ENCODE measurements around the gene SLC5A2.
A peak's percentile ranks its signal among the peaks of the same experiment; 100 is the strongest.
"Not testable (repeated sequence)": the region's sequence is repeated elsewhere in the genome, so short reads cannot be mapped to it uniquely, and the experiment has no call there.

Gene SLC5A2

DNA sequence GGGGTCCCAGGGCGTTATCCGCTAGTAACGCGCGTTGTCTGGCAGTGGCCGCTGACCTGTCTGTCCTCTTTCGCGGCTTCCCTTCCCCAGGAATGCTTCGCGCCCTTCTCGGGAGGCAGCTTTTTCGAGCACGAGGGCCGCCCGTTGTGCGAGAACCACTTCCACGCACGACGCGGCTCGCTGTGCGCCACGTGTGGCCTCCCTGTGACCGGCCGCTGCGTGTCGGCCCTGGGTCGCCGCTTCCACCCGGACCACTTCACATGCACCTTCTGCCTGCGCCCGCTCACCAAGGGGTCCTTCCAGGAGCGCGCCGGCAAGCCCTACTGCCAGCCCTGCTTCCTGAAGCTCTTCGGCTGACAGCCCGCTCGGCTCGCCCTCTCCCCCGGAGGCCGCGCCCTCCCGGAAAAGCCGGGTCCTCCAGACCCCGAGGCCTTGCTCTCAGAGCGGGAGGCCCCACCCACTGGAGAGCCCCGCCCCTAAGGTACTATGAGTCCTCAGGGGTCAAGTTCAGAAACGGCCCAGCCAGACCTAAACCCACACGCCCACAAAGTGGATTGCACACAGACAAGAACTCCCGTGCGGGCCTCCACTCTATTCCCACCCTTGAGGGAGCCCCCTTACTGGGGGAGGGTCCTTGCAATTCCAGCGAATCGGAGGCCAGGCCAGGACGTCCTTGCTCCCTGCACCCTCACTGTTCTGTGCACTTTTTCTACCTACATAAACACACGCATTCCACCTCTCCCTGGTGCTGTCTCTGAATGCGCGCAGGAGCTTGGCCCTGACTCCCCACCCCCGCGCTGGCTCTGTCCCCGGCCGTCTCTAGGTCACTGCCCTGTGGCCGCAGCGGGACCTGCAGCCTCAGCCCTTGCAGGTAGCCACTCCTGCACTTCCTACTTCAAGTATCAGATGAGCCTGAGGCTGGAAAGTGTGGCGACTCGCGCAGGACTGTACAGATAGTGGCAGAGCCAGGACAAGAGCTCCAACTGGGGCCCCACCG is 5.4 kb upstream of the SLC5A2 start:
- DNase-seq = no peak

DNA sequence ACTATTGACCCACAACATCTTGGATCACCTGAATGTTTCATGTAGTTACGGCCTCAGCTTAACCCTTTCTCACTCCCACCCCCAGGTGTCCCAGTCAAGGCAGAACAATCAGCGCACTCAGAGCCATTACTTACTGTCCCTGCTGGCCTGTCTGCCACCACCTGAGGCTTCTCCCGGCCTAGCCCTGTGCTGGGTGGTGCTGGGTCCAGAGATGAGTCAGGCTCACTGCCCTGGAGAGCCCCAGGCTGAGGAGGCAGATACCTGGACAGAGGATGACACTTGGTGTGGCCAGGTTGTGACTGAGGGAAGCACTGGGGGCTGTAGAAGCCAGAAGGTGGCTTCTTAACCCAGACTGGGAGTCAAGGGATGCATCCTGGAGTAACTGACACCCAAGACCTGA is 4.0 kb upstream of the SLC5A2 start:
- DNase-seq = no peak

DNA sequence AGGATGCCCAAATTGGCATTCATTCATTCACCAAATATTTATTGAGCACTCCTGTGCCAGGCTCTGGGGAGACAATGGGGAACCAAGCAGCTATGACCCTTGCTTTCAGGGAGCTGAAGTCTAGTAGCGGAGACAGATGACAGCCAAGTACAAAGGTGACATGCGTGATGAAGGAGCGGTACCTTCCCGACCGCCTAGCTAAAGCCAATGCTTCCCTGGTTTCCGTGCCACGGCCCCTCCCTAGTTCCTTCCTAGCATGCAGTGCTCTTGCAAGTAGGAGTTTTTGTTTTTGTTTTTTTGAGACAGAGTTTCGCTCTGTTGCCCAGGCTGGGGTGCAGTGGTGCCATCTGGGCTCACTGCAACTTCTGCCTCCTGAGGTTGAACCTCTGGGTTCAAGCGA is 3.2 kb upstream of the SLC5A2 start:
- no peak for DNase-seq

DNA sequence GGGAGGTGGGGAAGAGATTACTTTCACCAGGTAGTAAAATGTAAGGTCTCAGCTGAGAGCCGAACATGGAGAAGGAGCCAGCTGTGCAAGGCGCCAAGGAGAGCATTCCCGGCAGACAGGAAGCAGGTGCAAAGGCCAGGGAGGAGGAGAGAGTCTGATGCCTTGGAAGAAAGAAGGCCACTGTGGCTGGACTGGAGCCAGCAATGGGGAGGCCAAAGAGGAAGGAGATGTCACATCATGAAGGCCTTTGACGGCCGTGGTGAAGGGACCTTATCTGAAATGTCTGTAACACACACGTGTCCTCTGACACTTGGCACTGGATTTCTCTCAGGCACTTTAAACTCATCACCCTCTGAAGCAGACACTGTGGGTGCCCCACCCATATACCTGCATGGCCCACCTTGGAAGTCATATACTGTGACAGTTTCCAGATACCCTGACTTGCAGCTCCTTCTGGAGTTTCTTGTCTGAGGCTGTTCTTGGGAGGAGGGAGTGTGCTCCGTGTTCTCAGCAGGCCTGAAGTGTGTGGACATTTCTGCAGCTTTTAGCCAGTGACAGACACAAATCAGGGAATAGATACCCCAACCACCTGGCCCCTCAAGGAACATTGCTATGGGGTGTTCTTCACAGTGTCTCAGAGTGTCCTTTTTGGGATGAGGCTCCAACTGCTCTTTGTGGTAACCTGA is 1.9 kb upstream of the SLC5A2 start:
- peak; percentile 40 for DNase-seq

DNA sequence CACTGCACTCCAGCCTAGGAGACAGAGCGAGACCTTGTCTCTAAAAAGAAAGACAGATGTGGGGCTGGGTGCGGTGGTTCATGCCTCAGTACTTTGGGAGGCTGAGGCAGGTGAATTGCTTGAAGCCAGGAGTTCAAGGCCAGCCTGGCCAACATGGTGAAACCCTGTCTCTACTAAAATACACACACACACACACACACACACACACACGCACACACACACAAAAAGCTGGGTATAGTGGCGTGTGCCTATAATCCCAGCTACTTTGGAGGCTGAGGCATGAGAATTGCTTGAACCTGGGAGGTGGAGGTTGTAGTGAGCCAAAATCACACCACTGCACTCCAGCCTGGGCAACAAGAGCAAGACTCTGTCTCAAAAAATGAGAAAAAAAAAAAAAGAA is 1.1 kb downstream of the SLC5A2 start:
- not testable (repeated sequence) for DNase-seq

DNA sequence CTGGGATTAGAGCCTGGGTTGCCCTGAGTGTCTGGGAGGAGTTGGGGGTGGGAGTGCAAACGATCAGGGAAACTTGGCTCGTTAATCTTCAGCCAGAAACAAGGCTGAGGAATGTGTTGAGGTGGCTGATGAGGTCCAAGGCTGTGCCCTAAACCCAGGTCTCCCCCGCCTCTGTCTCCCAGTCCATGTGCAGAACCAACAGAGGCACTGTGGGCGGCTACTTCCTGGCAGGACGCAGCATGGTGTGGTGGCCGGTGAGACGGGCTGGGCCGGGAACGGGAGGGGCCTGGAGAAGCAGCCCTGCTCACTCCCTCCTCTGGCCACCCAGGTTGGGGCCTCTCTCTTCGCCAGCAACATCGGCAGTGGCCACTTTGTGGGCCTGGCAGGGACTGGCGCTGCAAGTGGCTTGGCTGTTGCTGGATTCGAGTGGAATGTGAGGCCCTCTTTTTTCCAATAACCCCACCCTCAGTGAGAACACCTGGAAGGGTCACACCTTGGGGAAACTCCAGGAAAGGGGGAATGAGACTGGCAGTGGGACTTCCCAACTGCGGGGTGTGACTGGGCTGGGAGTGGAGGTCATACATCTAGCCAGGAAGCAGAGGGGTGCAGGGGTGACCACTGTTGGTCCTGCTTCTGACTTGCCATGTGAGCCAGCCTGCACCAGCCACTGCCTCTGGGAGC is 1.7 kb downstream of the SLC5A2 start:
- peak; percentile 45 for DNase-seq

DNA sequence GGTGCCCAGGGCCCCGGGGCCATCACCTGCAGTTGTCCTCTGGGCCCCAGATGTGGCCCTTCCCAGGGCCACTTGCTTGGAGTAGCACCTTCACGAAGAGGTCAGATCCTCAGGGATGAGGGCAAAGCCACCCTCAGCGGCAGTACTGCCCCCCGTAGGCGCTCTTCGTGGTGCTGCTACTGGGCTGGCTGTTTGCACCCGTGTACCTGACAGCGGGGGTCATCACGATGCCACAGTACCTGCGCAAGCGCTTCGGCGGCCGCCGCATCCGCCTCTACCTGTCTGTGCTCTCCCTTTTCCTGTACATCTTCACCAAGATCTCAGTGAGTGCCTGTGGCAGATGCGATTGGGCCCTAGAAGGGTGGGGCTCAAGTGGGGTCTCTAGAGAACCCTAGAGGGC is 2.6 kb downstream of the SLC5A2 start:
- peak; percentile 20 for DNase-seq

DNA sequence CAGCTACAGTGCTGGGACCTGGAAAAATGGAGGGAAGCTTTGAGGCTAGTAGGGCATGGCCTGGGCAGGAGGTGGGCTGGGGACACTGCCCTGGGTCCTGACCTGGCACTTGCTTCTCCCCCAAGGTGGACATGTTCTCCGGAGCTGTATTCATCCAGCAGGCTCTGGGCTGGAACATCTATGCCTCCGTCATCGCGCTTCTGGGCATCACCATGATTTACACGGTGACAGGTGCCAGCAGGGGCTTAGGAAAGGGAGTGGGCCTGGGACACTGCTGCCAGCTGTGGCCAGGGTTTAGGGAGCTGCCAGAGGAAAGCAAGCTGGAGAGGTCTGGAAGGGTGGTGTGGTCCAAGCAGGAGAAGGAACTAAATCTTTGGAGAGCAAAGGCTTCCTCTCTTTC is 3.1 kb downstream of the SLC5A2 start:
- DNase-seq = peak; percentile 70

DNA sequence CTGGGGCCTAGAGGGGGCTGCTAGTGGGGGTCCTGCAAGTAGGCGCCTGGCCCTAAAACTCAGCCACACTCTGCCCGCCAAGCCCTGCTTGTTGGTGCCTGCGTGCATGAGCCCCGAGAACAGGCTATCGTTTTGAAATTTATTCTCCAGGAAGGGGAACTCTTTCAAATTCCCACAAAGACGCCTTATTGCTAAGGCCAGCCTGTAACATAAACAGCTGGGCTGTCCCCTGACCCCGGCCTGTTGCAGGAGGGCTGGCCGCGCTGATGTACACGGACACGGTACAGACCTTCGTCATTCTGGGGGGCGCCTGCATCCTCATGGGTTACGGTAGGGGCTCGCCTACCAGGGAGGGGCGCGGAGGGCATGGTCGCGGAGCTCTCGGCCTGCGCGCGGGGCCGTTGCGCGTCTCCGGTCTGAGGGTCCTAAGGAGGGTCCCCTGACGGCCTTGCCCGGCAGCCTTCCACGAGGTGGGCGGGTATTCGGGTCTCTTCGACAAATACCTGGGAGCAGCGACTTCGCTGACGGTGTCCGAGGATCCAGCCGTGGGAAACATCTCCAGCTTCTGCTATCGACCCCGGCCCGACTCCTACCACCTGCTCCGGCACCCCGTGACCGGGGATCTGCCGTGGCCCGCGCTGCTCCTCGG is 4.3 kb downstream of the SLC5A2 start:
- DNase-seq = peak; percentile 32

DNA sequence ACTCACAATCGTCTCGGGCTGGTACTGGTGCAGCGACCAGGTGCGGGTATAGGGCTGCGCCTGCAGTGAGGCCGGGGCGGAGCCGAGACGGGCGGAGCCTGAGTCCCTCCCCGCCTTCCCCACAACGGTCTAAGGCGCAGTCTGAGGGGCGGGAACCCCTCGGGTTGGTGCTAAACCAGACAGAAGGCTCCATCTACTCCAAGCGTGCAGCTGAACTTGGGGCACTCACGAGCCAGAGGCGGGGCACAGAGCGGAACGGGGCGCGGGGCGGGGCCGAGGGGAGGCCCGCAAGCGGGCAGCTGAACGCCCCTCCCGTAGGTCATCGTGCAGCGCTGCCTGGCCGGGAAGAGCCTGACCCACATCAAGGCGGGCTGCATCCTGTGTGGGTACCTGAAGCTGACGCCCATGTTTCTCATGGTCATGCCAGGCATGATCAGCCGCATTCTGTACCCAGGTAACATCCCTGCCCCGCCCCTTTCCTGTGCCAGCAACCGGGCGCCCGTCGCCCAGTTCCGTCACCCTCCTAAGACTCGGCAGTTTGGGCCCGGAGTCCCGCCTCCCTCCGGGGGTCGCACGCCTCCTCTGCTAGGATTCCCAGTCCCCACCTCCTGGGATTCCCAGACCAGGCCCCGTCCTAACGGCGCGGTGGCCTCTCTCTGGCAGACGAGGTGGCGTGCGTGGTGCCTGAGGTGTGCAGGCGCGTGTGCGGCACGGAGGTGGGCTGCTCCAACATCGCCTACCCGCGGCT is 5.0 kb downstream of the SLC5A2 start:
- peak; percentile 67 for DNase-seq

DNA sequence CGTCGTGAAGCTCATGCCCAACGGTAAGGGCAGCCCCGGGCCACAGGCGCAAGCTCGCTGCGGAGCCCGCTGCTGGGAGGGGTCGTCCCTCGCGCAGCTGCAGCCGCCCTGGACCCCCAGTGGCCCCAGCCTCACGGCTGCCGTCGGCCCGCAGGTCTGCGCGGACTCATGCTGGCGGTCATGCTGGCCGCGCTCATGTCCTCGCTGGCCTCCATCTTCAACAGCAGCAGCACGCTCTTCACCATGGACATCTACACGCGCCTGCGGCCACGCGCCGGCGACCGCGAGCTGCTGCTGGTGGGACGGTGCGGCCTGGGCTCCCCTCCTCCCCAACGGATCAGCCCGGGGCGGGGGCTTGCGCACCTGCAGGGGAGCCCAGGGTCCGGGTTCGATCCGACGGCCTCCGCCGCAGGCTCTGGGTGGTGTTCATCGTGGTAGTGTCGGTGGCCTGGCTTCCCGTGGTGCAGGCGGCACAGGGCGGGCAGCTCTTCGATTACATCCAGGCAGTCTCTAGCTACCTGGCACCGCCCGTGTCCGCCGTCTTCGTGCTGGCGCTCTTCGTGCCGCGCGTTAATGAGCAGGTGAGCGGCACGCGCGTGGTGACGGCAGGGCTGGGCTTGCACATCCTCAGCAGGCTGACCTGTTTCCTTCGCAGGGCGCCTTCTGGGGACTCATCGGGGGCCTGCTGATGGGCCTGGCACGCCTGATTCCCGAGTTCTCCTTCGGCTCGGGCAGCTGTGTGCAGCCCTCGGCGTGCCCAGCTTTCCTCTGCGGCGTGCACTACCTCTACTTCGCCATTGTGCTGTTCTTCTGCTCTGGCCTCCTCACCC is 5.8 kb downstream of the SLC5A2 start:
- peak; percentile 60 for DNase-seq

DNA sequence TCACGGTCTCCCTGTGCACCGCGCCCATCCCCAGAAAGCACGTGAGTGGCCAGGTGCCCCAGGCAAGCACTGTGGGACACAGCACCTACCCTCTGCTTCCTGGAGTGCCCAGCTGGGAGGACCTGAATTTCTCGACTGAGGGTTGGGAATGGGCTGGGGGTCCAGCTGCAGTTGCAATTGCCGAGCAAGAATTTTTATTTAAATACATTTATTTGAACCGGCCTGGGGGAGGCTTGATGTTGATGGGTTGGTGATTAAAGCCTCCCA is 6.3 kb downstream of the SLC5A2 start:
- DNase-seq = no peak

DNA sequence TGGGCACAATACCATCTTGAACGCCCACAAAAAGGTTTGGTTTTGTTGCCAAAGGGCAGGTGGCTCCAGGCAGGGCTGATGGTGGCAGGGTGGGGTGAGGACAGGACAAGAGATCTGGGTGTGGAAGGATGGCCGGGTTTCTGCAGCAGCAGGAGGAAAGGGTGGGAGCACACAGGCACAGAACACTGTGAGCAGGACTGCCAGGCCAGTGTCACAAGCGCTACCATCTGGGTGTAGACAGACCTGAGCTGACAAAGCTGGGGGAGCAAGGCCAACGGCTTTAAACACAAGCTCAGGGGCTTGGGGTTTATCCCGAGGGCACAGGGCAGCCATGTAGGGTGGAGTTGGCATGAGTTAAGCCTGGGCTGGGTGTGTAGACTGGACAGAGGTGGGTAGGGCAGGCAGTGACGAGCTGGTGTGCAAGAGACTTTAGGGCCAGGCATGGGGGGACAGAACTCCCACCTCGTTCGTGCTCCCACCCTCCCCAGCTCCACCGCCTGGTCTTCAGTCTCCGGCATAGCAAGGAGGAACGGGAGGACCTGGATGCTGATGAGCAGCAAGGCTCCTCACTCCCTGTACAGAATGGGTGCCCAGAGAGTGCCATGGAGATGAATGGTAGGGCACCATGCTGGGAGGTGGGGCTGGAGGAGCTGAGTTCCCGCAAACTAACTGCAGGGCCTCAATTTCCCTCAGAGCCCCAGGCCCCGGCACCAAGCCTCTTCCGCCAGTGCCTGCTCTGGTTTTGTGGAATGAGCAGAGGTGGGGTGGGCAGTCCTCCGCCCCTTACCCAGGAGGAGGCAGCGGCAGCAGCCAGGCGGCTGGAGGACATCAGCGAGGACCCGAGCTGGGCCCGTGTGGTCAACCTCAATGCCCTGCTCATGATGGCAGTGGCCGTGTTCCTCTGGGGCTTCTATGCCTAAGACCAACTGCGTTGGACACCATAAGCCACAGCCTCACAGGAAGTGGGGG is 7.0 kb downstream of the SLC5A2 start:
- peak; percentile 32 for DNase-seq

DNA sequence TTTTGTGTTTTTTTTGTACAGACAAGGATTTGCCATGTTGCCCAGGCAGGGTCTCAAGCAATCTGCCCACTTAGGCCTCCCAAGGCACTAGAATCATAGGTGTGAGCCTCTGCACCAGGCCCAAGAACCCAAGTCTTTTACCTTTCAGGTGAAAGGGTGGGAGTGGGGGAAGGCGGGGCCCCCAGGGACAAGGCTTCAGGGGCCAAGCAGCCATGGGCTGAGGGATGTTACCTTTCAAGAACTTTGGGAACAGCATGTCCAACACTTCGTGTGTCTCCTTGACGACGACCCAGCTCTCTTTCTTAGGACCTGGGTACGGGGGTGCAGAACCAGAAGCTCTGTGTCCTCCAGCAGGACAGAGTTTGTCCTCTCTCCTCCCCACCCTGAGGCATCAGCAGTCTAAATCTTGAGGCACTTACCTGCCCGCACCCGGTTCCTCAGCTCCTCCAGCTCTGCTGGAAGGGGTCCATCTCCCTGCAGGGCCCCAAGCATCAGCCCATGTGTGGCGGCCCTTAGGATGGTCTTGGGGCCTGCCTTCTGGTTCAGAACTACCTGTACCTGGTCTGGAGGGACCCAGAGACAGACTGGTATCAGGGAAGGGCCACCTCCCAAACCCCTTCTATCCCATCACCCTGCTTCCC is 9.0 kb downstream of the SLC5A2 start:
- DNase-seq = no peak

DNA sequence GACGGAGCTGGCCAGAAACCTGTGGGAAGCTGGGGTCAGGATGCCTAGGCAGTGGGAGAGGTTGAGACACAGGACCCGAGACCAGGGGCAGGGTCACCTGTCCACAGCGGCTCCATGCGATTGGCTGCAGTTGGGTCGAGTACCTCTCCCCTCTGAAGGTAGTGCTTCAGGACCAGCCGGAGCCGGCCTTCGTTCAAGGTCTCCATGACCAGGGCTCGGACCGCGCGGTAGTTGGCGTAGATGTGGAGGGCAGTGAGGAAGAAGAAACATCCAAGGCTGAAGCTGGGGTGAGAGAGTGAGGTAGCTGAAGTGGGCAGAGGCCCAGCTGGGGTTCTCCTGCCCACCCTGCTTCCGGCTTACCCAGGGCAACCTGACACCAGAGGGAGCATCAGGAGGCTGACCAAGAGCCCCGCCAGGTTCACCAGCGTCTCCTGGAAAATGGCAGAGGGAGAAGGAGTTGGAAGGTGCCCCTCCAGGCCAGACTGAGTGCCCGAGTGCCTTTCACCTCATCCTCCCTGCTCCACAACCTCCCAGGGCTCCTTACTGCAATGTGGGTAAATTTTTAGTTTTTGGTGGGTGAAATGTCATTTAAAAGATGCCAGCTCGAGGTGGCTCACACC is 10.7 kb downstream of the SLC5A2 start:
- DNase-seq = no peak

DNA sequence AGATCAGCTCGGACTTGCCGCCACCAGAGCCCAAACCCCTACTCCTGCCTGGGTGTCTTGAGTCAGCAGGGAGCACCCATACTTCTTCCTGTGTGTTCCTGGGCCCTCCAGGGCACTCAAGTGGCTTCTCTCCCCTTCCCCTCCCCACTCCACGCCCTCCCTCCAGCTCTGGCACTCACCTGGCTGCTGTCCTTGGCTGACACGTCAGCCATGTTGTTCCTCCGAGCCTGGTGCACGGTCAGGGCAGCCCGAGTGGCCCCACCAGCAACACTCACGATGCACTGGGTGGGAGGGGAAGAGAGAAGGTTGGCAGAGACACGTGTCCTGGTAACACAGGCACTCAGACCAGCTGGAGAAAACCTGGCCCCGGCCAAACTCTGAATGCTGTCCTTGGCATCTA is 13.7 kb downstream of the SLC5A2 start:
- DNase-seq = no peak

DNA sequence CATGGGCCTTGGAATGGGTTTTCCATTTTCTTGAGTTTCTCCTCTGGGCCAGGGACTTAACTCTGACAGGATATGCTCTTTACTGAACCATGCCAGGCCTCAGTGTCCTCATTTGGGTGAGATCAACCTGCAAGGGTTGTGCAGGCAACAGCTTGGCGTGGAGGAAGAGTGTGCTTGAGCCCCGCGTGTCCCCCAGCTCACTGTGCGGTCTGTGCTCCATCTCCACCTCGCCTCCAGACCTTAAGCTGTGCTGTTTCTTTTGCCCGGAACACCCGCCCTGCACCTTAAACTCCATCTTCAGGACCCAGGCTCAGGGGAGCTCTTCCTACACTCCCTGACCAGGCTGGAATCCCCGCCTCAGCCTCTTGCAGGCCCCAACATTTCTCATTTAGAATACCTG is 15.6 kb downstream of the SLC5A2 start:
- DNase-seq = no peak

DNA sequence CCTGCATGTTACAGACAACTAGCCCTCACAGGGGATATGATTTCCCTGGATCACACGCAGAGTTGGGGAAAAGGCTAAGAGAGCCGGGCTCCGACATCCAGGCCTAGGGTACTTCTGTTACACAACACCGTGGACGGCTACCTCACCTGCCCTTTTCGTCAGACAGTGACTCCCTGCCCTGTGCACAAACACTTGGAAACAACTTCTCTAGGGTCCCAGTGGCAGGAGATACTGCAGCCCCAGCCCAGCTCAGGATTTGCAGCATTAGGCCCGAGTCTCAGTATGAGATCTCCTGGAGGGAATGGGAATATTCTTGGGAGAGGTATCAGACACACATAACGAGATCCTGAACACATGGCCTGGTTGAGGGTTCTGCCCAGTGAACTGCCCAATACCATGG is 17.0 kb downstream of the SLC5A2 start:
- no peak for DNase-seq

DNA sequence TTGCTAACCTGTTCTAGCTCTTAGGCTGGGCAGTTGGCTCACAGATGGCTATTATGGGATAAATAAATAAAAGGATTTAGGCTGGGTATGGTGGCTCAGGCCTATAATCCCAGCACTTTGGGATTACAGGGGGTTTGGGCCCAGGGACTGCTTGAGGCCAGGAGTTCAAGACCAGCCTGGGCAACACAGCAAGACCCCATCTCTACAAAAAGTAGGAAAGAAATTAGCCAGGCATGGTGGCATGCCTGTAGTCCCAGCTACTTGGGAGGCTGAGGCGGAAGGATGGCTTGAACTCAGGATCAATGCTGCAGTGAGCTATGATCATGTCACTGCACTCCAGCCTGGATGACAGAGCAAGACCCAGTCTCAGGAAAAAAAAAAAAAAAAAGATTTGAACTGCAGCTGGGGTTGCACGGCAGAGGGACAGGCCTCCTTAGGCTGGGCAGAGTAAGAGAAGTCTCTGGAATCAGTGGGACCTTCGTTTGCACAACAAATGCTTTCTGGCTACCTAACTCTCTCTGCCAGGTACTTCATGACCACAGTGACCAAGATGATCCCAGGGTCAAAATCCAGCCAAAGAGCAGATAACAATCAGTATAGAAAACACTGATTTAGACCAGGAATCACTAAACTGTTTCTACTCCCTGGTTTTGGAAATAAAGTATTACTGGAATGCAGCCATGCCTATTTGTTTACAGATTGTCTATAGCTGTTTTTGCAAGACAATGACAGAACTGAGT is 18.5 kb downstream of the SLC5A2 start:
- no peak for DNase-seq

Data from left hindlimb (tissue), 1 donor.